ENCODE measurements around the gene KLK6.

KLK6 gene

GRCh38 chr19:50947123-50947522 is 22.3 kb downstream of the KLK6 start:
- DNase-seq: no peak

DNA sequence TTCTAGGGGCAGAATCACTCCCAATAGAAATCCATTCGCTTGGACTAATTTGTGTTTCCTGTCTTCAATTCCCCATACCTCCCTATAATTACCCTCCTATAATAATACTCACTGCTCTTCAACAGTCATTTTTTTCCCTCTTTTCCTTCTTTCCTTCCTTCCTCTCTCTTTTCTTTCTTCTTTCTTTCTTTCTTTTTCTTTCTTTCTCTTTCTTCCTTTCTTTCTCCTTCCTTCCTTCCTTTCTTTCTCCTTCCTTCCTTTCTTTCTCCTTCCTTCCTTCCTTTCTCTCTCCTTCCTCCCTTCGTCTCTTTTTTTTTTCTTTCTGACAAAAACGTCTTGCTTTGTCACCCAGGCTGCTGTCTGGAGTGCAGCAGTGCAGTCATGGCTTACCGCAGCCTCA is 24.6 kb downstream of the KLK6 start:
- no peak for DNase-seq

GRCh38 chr19:50943074-50943828 is 26.1 kb downstream of the KLK6 start:
- no peak for DNase-seq

DNA sequence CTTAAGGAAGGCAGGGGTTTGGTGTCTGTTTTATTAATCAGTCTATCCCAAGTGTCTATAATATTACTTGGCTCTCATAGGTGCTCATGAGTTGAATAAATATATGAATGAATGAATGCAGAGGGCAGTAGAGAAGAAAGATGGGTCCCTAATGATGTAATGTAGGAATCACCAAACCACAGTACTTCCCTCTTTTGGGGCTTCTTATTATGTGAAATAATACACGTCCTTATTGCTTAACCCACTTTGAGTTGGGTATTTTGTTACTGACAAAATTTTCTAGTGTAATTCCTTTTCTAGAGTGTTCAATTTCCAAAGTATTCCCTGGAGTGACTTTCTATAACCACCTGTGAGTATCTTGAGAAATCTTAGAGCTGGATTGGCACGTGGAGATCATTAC is 29.8 kb downstream of the KLK6 start:
- DNase-seq: no peak

GRCh38 chr19:50933640-50934039 is 35.8 kb downstream of the KLK6 start:
- DNase-seq: no peak

DNA sequence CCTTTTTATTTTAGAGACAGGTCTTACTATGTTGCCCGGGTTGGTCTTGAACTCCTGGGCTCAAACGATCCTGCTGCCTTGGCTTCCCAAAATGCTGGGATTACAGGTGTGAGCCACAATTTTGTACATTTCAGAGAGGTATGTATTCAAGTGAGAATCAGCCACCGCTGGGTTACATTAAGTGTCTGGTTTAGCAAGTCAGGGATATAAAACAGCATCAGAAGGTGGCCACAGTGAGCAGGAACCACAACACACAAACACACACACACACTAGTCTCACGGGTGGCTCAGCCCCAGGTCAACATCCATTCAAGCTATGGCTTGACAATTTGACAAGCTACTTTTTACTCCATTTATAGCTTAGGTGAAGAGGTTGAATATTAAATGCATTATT is 36.7 kb downstream of the KLK6 start:
- no peak for DNase-seq

DNA sequence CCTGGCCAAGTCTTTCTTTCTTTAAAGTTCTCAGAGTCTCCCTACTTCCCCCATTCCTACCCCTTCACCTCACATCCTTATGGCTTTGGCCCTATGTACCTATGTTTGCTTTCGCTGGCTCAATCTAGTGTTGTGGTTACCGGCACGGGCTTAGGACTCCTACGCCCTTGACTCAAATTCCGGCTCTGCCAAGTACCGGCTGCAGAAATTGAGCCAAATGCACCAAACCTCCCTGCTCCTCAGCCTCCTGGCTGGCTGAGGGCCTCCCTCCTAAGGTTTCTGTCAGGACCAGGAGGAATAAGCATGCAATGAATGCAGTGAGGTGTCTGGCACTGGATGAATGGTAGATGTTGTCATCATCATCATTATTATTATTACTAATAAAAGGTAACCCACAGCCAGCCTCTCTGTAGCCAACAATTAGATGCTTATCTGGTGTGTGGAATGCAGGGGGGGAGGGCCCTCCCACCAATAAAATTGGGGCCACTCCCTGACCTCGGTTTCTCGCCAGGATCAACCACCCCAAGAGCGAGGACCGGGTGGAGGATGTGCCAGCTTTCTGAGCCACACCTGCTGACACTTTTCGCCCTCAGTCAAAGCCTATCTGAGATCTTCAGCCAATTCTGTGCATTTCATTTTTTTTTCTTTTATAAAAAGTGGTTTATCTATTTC is 37.2 kb downstream of the KLK6 start:
- DNase-seq: no peak

DNA sequence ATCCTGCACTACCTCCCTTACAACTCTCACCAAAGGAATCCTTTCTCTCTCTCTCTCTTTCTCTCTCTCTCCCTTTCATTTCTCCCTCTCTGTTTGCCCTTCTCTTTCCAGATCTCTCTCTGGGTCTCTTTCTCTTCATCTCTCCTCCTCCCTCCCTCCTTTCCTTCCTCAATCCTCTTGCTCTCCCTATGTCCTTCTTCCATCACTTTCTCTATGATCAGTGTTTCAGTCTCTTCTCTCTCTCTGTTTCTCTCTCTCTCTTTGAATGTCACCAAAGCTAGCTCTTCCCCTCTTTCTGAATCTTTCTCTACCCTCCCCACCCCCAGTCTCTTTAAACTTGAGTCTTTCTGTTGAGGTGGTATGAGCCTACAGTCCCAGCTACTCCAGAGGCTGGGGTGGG is 38.4 kb downstream of the KLK6 start:
- DNase-seq: no peak

- DNase-seq: no peak
Observed at GRCh38 chr19:50928831-50929230, 40.6 kb downstream of the KLK6 start.

- DNase-seq: no peak
Observed at GRCh38 chr19:50926144-50926543, 43.2 kb downstream of the KLK6 start.

GRCh38 chr19:50925734-50926133 is 43.7 kb downstream of the KLK6 start:
- peak; percentile 21 for DNase-seq

- no peak for DNase-seq
Observed at GRCh38 chr19:50924586-50924985, 44.8 kb downstream of the KLK6 start.

- DNase-seq: peak; percentile 79
Observed at GRCh38 chr19:50922317-50922853, 47.0 kb downstream of the KLK6 start.

- no peak for DNase-seq
Observed at GRCh38 chr19:50921426-50922316, 47.7 kb downstream of the KLK6 start.

- no peak for DNase-seq
Observed at GRCh38 chr19:50916069-50916468, 53.3 kb downstream of the KLK6 start.

DNA sequence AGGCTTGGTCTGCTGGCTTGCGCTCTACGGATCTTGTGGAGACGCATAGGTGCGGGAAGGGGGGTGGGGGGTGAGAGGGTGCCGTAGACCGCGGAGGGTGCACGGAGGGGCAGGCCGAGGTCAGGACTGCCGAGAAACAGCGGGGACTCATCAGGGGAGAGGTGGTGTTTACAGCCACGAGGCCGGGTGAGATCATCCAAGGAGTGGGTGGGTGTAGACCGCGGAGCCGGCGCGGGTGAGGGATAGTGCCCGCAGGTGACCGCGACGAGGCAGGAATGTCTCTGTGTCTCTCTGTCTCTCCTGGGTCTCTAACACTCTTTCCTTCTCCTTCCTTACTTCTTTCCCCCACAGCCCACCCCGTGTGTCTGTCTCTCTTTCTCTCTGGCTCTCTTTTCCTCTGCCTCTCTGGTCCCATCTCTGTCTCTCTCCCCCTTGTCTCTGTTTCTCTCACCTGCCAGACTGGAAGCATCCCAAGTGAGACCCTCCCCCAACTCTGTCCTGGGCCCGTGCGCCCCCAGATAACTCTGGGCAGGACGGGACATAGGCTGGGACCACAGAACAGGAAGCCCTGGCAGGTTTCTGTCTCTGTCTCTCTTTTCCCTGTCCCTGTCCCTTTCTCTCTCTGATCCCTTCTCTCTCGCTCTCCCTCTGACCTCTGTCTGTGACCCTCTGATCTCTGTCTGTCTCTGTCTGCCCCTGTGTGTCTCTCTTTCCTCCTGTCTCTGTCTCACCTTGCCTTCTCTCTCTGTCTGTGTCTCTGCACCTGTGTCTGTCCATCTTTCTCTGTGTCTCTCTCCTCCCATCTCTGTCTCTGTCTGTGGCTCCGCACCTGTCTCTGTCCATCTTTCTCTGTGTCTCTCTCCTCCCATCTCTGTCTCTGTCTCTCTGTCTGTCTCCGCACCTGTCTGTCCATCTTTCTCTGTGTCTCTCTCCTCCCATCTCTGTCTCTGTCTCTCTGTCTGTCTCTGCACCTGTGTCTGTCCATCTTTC is 56.4 kb downstream of the KLK6 start:
- no peak for DNase-seq

DNA sequence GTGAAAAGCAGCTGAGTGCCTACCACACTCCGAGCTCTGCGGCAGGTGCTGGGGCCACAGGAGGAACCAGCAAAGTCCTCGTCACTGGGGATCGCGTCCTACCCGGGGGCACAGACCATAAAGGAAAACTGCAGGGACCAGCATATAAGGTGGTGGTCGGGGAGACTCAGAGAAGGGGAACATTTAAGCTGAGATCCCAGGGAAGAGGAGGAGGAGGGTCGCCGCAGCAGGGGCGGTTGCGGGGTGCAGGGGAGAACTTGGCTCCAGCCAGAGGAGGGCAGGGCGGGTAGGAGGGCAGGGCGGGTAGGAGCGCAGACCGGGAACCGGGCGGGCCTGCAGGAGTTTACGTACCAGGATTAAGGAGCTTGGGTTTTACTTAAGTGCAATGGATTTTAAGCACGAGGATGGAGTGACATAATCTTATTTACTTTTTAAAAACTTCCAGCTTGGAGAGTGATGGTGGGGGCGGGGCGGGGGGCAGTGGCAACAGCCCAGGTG is 57.2 kb downstream of the KLK6 start:
- DNase-seq: no peak

- DNase-seq: no peak
Observed at GRCh38 chr19:50911206-50912101, 57.9 kb downstream of the KLK6 start, which contains the start of gene KLK4. Gene KLK4 (minus strand): TSS chr19:50911395. CDS start chr19:50910738, 657 bp downstream.

DNA sequence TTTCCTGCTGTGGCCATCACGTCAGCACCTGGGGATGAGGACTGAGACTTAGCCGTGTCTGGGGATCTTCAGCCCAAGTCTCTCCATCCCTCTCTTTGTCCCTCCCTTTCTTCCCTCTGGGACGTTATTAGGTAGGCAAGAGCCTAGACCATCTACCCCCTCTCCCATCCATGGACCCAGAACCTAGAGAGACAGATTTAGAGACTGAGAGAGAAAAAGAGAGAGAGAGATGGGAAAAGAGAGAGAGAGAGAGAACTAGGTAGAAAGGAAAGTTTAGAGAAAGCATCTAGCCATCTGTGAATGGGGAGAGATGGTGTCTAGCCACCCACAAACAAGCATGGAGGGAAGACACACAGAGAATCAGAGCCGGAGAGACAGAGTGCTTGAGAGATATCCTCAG is 58.7 kb downstream of the KLK6 start:
- DNase-seq: no peak

DNA sequence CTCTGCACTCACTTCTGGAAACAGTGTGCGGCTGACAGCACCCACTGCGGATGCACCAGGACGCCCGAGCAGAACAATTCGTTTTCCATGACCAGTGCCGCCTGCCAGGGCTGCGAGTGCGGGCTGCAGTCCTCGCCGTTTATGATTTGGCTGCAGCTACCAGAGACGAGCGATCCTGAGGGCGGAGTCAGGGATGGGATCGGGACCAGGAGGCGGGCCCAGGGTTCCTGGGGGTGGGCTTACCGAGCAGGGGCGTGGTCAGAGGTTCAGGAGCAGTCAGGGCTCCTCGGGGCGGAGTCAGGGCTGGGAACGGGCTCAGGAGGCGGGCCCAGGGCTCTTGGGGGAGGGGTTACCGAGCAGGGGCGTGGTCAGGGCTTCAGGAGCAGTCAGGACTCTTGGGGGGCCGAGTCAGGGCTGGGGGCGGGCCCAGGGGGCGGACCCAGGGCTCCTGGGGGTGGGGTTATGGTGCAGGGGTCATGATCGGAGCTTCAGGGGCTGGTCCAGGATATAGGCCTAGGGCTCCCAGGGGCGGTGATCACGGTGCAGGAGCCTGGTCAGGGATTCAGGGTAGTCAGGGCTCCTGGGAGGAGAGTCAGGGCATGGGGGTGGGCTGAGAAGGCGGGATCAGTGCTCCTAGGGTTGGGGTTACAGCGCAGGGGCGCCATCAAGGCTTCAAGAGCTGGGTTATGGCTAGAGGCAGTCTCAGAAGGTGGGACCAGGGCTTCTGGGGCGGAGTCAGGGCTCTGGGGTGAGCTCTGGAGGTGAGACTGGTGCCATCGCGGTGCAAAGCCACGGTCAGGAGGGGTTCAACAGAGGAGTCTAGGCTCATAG is 59.9 kb downstream of the KLK6 start:
- no peak for DNase-seq

All from kidney glomerular epithelial cell (primary cell).